ENCODE measurements around the gene ZC3H14.

ZC3H14 gene

GRCh38 chr14:88554457-88555286 is 8.2 kb upstream of the ZC3H14 start, which contains the start of gene PTPN21:
Gene PTPN21, minus strand, starts transcription at chr14:88555007. Its CDS starts 4,590 bp downstream, at chr14:88550417.
- Histone ChIP-seq H3K4me3 (ENCODE audit: low read length) (peak within 1 kb of the TSS; percentile 98), H3K36me3 (ENCODE audit: control insufficient read depth, low read depth, low read length) (no peaks in the 10 kb centered on the region), H3K9ac (ENCODE audit: low read length) (peak within 1 kb of the TSS; percentile 91), H3K27ac (ENCODE audit: low read length) (no peak within 1 kb of the TSS), H3K4me1 (ENCODE audit: control insufficient read depth, low read depth, low read length) (peaks cover 13% of the 10 kb centered on the region), H3K9me3 (ENCODE audit: control insufficient read depth, low read depth, low read length) (no peaks in the 10 kb centered on the region), H3K27me3 (ENCODE audit: control insufficient read depth, insufficient read depth, low read length) (peaks cover 7% of the 10 kb centered on the region)

GRCh38 chr14:88556581-88556980 is 6.3 kb upstream of the ZC3H14 start:
- Histone ChIP-seq H3K27me3 (ENCODE audit: control insufficient read depth, insufficient read depth, low read length) (peaks cover 7% of the 10 kb centered on the region), H3K4me3 (ENCODE audit: low read length) (no peak overlapping the region), H3K9ac (ENCODE audit: low read length) (no peak overlapping the region), H3K27ac (ENCODE audit: low read length) (no peak overlapping the region), H3K36me3 (ENCODE audit: control insufficient read depth, low read depth, low read length) (no peaks in the 10 kb centered on the region), H3K9me3 (ENCODE audit: control insufficient read depth, low read depth, low read length) (no peaks in the 10 kb centered on the region), H3K4me1 (ENCODE audit: control insufficient read depth, low read depth, low read length) (peaks cover 13% of the 10 kb centered on the region)

- Histone ChIP-seq H3K27ac (ENCODE audit: low read length) (no peak overlapping the region), H3K9ac (ENCODE audit: low read length) (no peak overlapping the region), H3K36me3 (ENCODE audit: control insufficient read depth, low read depth, low read length) (peaks cover 10% of the 10 kb centered on the region), H3K4me3 (ENCODE audit: low read length) (no peak overlapping the region), H3K4me1 (ENCODE audit: control insufficient read depth, low read depth, low read length) (peaks cover 20% of the 10 kb centered on the region), H3K9me3 (ENCODE audit: control insufficient read depth, low read depth, low read length) (no peaks in the 10 kb centered on the region), H3K27me3 (ENCODE audit: control insufficient read depth, insufficient read depth, low read length) (no peaks in the 10 kb centered on the region)
These were observed 3.0 kb upstream of the ZC3H14 start for GRCh38 chr14:88559852-88560251.

DNA sequence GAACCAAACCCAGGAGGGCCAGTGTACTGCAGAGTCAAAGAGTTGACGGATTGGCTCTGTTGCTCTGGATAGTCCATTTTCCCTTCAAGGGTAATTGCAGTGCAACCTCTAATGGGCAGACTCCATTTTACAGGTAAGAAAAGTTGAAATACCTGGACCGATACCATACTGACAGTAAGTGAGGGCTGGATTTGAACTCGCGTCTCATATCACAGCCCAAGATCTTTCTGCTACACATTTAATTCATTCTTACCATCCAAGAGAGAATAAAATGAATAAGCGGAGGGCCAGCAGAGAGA is 356 bp upstream of the ZC3H14 start:
- no peak overlapping the region for H3K27ac ChIP-seq (ENCODE audit: low read length)
- peaks cover 6% of the 10 kb centered on the region for H3K4me1 ChIP-seq (ENCODE audit: control insufficient read depth, low read depth, low read length)

DNA sequence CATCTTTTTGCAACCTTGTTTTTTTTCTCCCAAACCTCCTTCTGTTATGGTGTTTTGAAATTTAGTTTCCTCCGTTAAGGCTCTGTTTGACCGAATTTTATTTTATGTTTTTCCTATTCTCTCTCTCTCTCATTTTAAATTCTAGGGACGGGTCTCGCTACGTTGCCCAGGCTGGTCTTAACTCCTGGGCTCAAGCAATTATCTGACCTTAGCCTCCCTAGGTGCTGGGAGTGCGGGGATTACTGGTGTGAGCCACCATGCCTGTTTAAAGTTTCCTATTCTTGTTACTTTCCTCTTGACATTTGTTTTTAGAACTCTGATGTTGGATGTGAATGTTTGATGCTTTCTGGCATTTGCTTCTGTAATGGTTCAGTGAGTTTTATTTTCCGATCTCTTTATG is 1.0 kb downstream of the ZC3H14 start:
- Histone ChIP-seq H3K36me3 (ENCODE audit: control insufficient read depth, low read depth, low read length) (peaks cover 28% of the 10 kb centered on the region), H3K4me1 (ENCODE audit: control insufficient read depth, low read depth, low read length) (peaks cover 6% of the 10 kb centered on the region), H3K4me3 (ENCODE audit: low read length) (peak overlapping the region; percentile 97), H3K27ac (ENCODE audit: low read length) (no peak overlapping the region), H3K9ac (ENCODE audit: low read length) (peak overlapping the region; percentile 91), H3K27me3 (ENCODE audit: control insufficient read depth, insufficient read depth, low read length) (no peaks in the 10 kb centered on the region), H3K9me3 (ENCODE audit: control insufficient read depth, low read depth, low read length) (no peaks in the 10 kb centered on the region)

More for the DNA sequence above, 356 bp upstream of the ZC3H14 start:
- H3K9ac ChIP-seq (ENCODE audit: low read length) = peak overlapping the region; percentile 91
- no peaks in the 10 kb centered on the region for H3K27me3 ChIP-seq (ENCODE audit: control insufficient read depth, insufficient read depth, low read length)
- H3K4me3 ChIP-seq (ENCODE audit: low read length) = peak overlapping the region; percentile 97
- H3K36me3 ChIP-seq (ENCODE audit: control insufficient read depth, low read depth, low read length) = peaks cover 14% of the 10 kb centered on the region
- H3K9me3 ChIP-seq (ENCODE audit: control insufficient read depth, low read depth, low read length) = no peaks in the 10 kb centered on the region

DNA sequence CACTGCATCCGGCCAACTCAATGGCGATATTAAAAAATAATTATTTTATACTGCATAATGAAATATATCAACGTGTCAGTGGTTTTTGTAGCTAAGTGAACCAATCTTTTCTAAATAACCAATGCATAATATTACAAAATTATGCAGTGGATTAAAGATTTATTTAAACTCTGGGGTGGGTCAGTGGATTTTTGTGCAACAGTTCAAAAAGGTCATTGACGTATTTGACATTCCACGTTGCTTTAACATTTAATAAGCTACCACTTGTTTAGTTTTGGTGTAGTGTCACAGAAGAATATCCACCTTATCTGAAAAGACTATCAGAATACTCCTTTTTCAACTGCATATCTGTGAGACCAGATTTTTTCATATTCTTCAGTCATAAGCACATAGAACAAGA is 2.6 kb downstream of the ZC3H14 start:
- H3K9me3 ChIP-seq (ENCODE audit: control insufficient read depth, low read depth, low read length) = no peaks in the 10 kb centered on the region
- peaks cover 6% of the 10 kb centered on the region for H3K4me1 ChIP-seq (ENCODE audit: control insufficient read depth, low read depth, low read length)
- H3K9ac ChIP-seq (ENCODE audit: low read length) = no peak overlapping the region
- H3K27ac ChIP-seq (ENCODE audit: low read length) = no peak overlapping the region
- H3K4me3 ChIP-seq (ENCODE audit: low read length) = no peak overlapping the region
- no peaks in the 10 kb centered on the region for H3K27me3 ChIP-seq (ENCODE audit: control insufficient read depth, insufficient read depth, low read length)
- H3K36me3 ChIP-seq (ENCODE audit: control insufficient read depth, low read depth, low read length) = peaks cover 44% of the 10 kb centered on the region

GRCh38 chr14:88568196-88568595 is 5.4 kb downstream of the ZC3H14 start:
- H3K9me3 ChIP-seq (ENCODE audit: control insufficient read depth, low read depth, low read length) = no peaks in the 10 kb centered on the region
- H3K4me3 ChIP-seq (ENCODE audit: low read length) = no peak overlapping the region
- H3K9ac ChIP-seq (ENCODE audit: low read length) = no peak overlapping the region
- peaks cover 6% of the 10 kb centered on the region for H3K4me1 ChIP-seq (ENCODE audit: control insufficient read depth, low read depth, low read length)
- no peak overlapping the region for H3K27ac ChIP-seq (ENCODE audit: low read length)
- H3K27me3 ChIP-seq (ENCODE audit: control insufficient read depth, insufficient read depth, low read length) = no peaks in the 10 kb centered on the region
- H3K36me3 ChIP-seq (ENCODE audit: control insufficient read depth, low read depth, low read length) = peaks cover 66% of the 10 kb centered on the region

- H3K9me3 ChIP-seq (ENCODE audit: control insufficient read depth, low read depth, low read length) = no peaks in the 10 kb centered on the region
- H3K36me3 ChIP-seq (ENCODE audit: control insufficient read depth, low read depth, low read length) = peaks cover 90% of the 10 kb centered on the region
- H3K27ac ChIP-seq (ENCODE audit: low read length) = no peak overlapping the region
- no peaks in the 10 kb centered on the region for H3K27me3 ChIP-seq (ENCODE audit: control insufficient read depth, insufficient read depth, low read length)
- H3K4me3 ChIP-seq (ENCODE audit: low read length) = no peak overlapping the region
- no peaks in the 10 kb centered on the region for H3K4me1 ChIP-seq (ENCODE audit: control insufficient read depth, low read depth, low read length)
- H3K9ac ChIP-seq (ENCODE audit: low read length) = no peak overlapping the region
These were observed 9.3 kb downstream of the ZC3H14 start for GRCh38 chr14:88572117-88572516.

DNA sequence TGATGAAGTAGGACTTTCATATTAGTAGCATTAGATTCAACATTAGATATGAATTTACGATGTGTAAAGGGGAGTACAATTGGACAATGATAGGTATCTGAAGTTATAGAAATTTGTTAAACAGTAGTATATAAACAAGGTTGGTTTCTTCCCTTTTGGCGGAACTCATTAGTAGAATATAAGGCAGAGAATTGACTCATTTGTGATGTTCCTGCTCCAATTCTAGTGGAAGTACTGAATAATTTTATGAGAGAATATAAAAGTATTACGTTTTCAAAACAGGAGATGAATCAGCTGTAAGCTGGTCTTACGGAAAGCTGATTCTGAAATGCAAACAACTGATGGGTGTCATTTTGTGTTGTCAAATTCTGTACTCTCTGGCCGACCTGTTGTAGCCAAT is 13.4 kb downstream of the ZC3H14 start:
- no peak overlapping the region for H3K27ac ChIP-seq (ENCODE audit: low read length)
- no peaks in the 10 kb centered on the region for H3K9me3 ChIP-seq (ENCODE audit: control insufficient read depth, low read depth, low read length)
- H3K9ac ChIP-seq (ENCODE audit: low read length) = no peak overlapping the region
- no peak overlapping the region for H3K4me3 ChIP-seq (ENCODE audit: low read length)
- peaks cover 88% of the 10 kb centered on the region for H3K36me3 ChIP-seq (ENCODE audit: control insufficient read depth, low read depth, low read length)
- H3K27me3 ChIP-seq (ENCODE audit: control insufficient read depth, insufficient read depth, low read length) = no peaks in the 10 kb centered on the region
- no peaks in the 10 kb centered on the region for H3K4me1 ChIP-seq (ENCODE audit: control insufficient read depth, low read depth, low read length)

- Histone ChIP-seq H3K4me3 (ENCODE audit: low read length) (no peak overlapping the region), H3K9ac (ENCODE audit: low read length) (no peak overlapping the region), H3K4me1 (ENCODE audit: control insufficient read depth, low read depth, low read length) (no peaks in the 10 kb centered on the region), H3K27me3 (ENCODE audit: control insufficient read depth, insufficient read depth, low read length) (no peaks in the 10 kb centered on the region), H3K36me3 (ENCODE audit: control insufficient read depth, low read depth, low read length) (peaks cover 76% of the 10 kb centered on the region), H3K27ac (ENCODE audit: low read length) (no peak overlapping the region), H3K9me3 (ENCODE audit: control insufficient read depth, low read depth, low read length) (no peaks in the 10 kb centered on the region)
These were observed 21.6 kb downstream of the ZC3H14 start for GRCh38 chr14:88584451-88584850.

GRCh38 chr14:88588081-88588480 is 25.2 kb downstream of the ZC3H14 start:
- H3K27me3 ChIP-seq (ENCODE audit: control insufficient read depth, insufficient read depth, low read length) = no peaks in the 10 kb centered on the region
- no peak overlapping the region for H3K9ac ChIP-seq (ENCODE audit: low read length)
- no peak overlapping the region for H3K4me3 ChIP-seq (ENCODE audit: low read length)
- no peaks in the 10 kb centered on the region for H3K4me1 ChIP-seq (ENCODE audit: control insufficient read depth, low read depth, low read length)
- no peak overlapping the region for H3K27ac ChIP-seq (ENCODE audit: low read length)
- peaks cover 78% of the 10 kb centered on the region for H3K36me3 ChIP-seq (ENCODE audit: control insufficient read depth, low read depth, low read length)
- H3K9me3 ChIP-seq (ENCODE audit: control insufficient read depth, low read depth, low read length) = no peaks in the 10 kb centered on the region

GRCh38 chr14:88590173-88590572 is 27.3 kb downstream of the ZC3H14 start:
- H3K4me3 ChIP-seq (ENCODE audit: low read length) = no peak overlapping the region
- H3K4me1 ChIP-seq (ENCODE audit: control insufficient read depth, low read depth, low read length) = no peaks in the 10 kb centered on the region
- no peaks in the 10 kb centered on the region for H3K9me3 ChIP-seq (ENCODE audit: control insufficient read depth, low read depth, low read length)
- H3K27me3 ChIP-seq (ENCODE audit: control insufficient read depth, insufficient read depth, low read length) = no peaks in the 10 kb centered on the region
- peaks cover 75% of the 10 kb centered on the region for H3K36me3 ChIP-seq (ENCODE audit: control insufficient read depth, low read depth, low read length)
- no peak overlapping the region for H3K27ac ChIP-seq (ENCODE audit: low read length)
- H3K9ac ChIP-seq (ENCODE audit: low read length) = no peak overlapping the region
